NCI-H1694 (cell line): ENCODE results near the gene SEC61B.
"Not testable (repeated sequence)": the region's sequence is repeated elsewhere in the genome, so short reads cannot be mapped to it uniquely, and the experiment has no call there.

Experiments
- DNase-seq: peaks from one replicate; lab custom pipeline; 2025; lab: John Stamatoyannopoulos, UW

SEC61B gene

GRCh38 chr9:99192786-99193465, 29.2 kb upstream of the SEC61B start:
- DNase-seq: no peak

- DNase-seq: no peak
These were observed 28.6 kb upstream of the SEC61B start for GRCh38 chr9:99193466-99193821.

GRCh38 chr9:99196484-99196883, 25.6 kb upstream of the SEC61B start:
- DNase-seq: not testable (repeated sequence)

- DNase-seq: no peak
These were observed 24.9 kb upstream of the SEC61B start for GRCh38 chr9:99197124-99197630.

GRCh38 chr9:99197987-99198386, 24.1 kb upstream of the SEC61B start:
- no peak for DNase-seq

GRCh38 chr9:99199938-99200539, 22.0 kb upstream of the SEC61B start:
- peak; percentile 7 for DNase-seq

GRCh38 chr9:99201603-99202002, 20.5 kb upstream of the SEC61B start:
- DNase-seq: no peak

GRCh38 chr9:99210572-99210971, 11.5 kb upstream of the SEC61B start:
- DNase-seq: no peak

- no peak for DNase-seq
These were observed 10.3 kb upstream of the SEC61B start for GRCh38 chr9:99211746-99212145.

- DNase-seq: no peak
These were observed 8.9 kb upstream of the SEC61B start for GRCh38 chr9:99213197-99213596.

GRCh38 chr9:99216073-99216472, 6.0 kb upstream of the SEC61B start:
- DNase-seq: no peak

- no peak for DNase-seq
These were observed 2.1 kb upstream of the SEC61B start for GRCh38 chr9:99220011-99220410.

- DNase-seq: no peak
These were observed 839 bp upstream of the SEC61B start for GRCh38 chr9:99221266-99221620.

- DNase-seq: no peak
These were observed 561 bp downstream of the SEC61B start for GRCh38 chr9:99222416-99223270.

GRCh38 chr9:99224445-99224844, 2.4 kb downstream of the SEC61B start:
- DNase-seq: no peak

GRCh38 chr9:99226054-99226453, 4.0 kb downstream of the SEC61B start:
- no peak for DNase-seq

- DNase-seq: no peak
These were observed 8.1 kb downstream of the SEC61B start for GRCh38 chr9:99230206-99230605.

GRCh38 chr9:99231711-99232110, 9.6 kb downstream of the SEC61B start:
- DNase-seq: no peak

- DNase-seq: no peak
These were observed 12.5 kb downstream of the SEC61B start for GRCh38 chr9:99234618-99235017.

GRCh38 chr9:99235069-99235468, 13.0 kb downstream of the SEC61B start:
- no peak for DNase-seq

GRCh38 chr9:99235926-99236634, 14.0 kb downstream of the SEC61B start:
- no peak for DNase-seq

- DNase-seq: no peak
These were observed 15.3 kb downstream of the SEC61B start for GRCh38 chr9:99237356-99237755.
